Measurements from ENCODE around the gene LBP.
"Not testable (repeated sequence)": the region's sequence is repeated elsewhere in the genome, so short reads cannot be mapped to it uniquely, and the experiment has no call there.

Gene LBP

DNA sequence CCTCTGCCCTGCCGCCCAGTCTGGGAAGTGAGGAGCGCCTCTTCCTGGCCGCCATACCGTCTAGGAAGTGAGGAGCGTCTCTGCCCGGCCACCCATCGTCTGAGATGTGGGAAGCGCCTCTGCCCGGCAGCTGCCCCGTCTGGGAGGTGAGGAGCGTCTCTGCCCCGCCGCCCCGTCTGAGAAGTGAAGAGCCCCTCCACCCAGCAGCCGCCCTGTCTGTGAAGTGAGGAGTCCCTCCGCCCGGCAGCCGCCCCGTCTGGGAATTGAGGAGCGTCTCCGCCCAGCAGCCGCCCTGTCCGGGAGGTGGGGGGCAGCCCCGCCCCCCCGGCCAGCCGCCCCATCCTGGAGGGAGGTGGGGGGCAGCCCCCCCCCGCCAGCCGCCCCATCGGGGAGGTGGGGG is 61.0 kb downstream of the LBP start:
- no peaks in the 10 kb centered on the region for H3K4me1 ChIP-seq (ENCODE audit: insufficient read depth, low read length, severe bottlenecking)
- H3K9ac ChIP-seq (ENCODE audit: low read length), result no peak overlapping the region
- H3K27me3 ChIP-seq (ENCODE audit: insufficient read depth, low read length), result no peaks in the 10 kb centered on the region
- TF ChIP-seq, protein P1, sequence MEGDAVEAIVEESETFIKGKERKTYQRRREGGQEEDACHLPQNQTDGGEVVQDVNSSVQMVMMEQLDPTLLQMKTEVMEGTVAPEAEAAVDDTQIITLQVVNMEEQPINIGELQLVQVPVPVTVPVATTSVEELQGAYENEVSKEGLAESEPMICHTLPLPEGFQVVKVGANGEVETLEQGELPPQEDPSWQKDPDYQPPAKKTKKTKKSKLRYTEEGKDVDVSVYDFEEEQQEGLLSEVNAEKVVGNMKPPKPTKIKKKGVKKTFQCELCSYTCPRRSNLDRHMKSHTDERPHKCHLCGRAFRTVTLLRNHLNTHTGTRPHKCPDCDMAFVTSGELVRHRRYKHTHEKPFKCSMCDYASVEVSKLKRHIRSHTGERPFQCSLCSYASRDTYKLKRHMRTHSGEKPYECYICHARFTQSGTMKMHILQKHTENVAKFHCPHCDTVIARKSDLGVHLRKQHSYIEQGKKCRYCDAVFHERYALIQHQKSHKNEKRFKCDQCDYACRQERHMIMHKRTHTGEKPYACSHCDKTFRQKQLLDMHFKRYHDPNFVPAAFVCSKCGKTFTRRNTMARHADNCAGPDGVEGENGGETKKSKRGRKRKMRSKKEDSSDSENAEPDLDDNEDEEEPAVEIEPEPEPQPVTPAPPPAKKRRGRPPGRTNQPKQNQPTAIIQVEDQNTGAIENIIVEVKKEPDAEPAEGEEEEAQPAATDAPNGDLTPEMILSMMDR (IDR thresholded peaks at IDR 0.05; ENCODE audit: low read length), result no peak
- no peak for TF ChIP-seq EZH2 (IDR thresholded peaks at IDR 0.05; ENCODE audit: borderline replicate concordance, low read length)
- H3K9me2 ChIP-seq (ENCODE audit: low read depth, low read length), result no peaks in the 10 kb centered on the region
- no peak overlapping the region for H3K27ac ChIP-seq (ENCODE audit: low read depth, low read length, poor library complexity, severe bottlenecking)
- H3K9me3 ChIP-seq (ENCODE audit: low read length), result no peaks in the 10 kb centered on the region
- peaks cover 27% of the 10 kb centered on the region for H3K36me3 ChIP-seq (ENCODE audit: insufficient read depth, low read length)
- no peak overlapping the region for H2AFZ ChIP-seq (ENCODE audit: low read length)
- no peaks in the 10 kb centered on the region for H3K79me2 ChIP-seq (ENCODE audit: insufficient read depth, low read length)
- H3K4me3 ChIP-seq (ENCODE audit: low read depth, low read length, poor library complexity, severe bottlenecking), result no peak overlapping the region
- no peaks in the 10 kb centered on the region for H4K20me1 ChIP-seq (ENCODE audit: insufficient read depth, low read length)
- H3K4me2 ChIP-seq (ENCODE audit: low read length), result no peak overlapping the region
- no peaks in the 10 kb centered on the region for H3F3A ChIP-seq (ENCODE audit: insufficient read depth, low read length)

DNA sequence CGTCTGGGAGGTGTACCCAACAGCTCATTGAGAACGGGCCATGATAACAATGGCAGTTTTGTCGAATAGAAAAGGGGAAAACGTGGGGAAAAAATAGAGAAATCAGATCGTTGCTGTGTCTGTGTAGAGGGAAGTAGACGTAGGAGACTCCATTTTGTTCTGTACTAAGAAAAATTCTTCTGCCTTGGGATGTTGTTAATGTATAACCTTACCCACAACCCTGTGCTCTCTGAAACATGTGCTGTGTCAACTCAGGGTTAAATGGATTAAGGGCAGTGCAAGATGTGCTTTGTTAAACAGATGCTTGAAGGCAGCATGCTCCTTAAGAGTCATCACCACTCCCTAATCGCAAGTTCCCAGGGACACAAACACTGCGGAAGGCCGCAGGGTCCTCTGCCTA is 61.5 kb downstream of the LBP start:
- H4K20me1 ChIP-seq (ENCODE audit: insufficient read depth, low read length); H3K9ac ChIP-seq (ENCODE audit: low read length); H3K4me3 ChIP-seq (ENCODE audit: low read depth, low read length, poor library complexity, severe bottlenecking); H3F3A ChIP-seq (ENCODE audit: insufficient read depth, low read length); H3K27ac ChIP-seq (ENCODE audit: low read depth, low read length, poor library complexity, severe bottlenecking); H3K9me3 ChIP-seq (ENCODE audit: low read length); H2AFZ ChIP-seq (ENCODE audit: low read length); H3K79me2 ChIP-seq (ENCODE audit: insufficient read depth, low read length); H3K4me2 ChIP-seq (ENCODE audit: low read length); H3K27me3 ChIP-seq (ENCODE audit: insufficient read depth, low read length); H3K9me2 ChIP-seq (ENCODE audit: low read depth, low read length); H3K4me1 ChIP-seq (ENCODE audit: insufficient read depth, low read length, severe bottlenecking): not testable (repeated sequence)
- H3K36me3 ChIP-seq (ENCODE audit: insufficient read depth, low read length), result peaks cover 32% of the 10 kb centered on the region

DNA sequence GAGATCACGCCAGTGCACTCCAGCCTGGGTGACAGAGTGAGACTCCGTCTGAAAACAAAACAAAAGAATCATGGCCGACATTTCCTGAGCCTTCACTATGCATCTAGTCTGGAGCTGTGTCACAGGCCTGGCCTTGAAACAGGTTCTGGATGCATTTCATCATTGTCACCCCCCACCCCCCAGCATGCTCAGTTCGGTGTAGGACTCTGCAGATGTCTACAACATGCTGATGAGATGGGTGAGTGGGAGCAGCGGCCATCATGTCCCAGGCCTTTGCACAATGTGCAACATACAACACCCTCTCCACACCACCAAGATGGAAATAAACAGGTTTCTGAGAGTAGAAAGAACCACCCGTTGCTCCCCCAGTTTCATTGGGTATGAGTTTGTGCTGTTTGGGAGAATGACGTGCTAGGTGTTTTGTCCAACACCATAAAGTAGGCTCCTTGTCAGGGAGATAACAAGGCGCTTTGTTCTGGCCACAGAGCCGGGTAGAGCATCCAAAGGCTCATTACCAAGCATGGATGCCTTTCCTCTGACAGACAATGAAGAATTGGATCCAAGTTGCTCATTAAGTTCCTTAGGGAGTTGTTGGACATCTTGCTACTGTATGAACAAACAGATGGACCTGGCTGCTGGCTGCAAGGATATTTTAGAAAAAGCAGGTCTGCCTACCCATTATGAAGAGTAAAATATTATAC is 66.7 kb downstream of the LBP start:
- no peaks in the 10 kb centered on the region for H3K27me3 ChIP-seq (ENCODE audit: insufficient read depth, low read length)
- no peaks in the 10 kb centered on the region for H3K79me2 ChIP-seq (ENCODE audit: insufficient read depth, low read length)
- no peaks in the 10 kb centered on the region for H3K9me2 ChIP-seq (ENCODE audit: low read depth, low read length)
- H4K20me1 ChIP-seq (ENCODE audit: insufficient read depth, low read length), result no peaks in the 10 kb centered on the region
- TF ChIP-seq, protein P1 (IDR thresholded peaks at IDR 0.05; ENCODE audit: low read length), result no peak
- no peak for TF ChIP-seq EZH2 (IDR thresholded peaks at IDR 0.05; ENCODE audit: borderline replicate concordance, low read length)
- no peak overlapping the region for H2AFZ ChIP-seq (ENCODE audit: low read length)
- H3K4me1 ChIP-seq (ENCODE audit: insufficient read depth, low read length, severe bottlenecking), result no peaks in the 10 kb centered on the region
- H3K4me3 ChIP-seq (ENCODE audit: low read depth, low read length, poor library complexity, severe bottlenecking), result no peak overlapping the region
- no peak overlapping the region for H3K27ac ChIP-seq (ENCODE audit: low read depth, low read length, poor library complexity, severe bottlenecking)
- peaks cover 79% of the 10 kb centered on the region for H3K36me3 ChIP-seq (ENCODE audit: insufficient read depth, low read length)
- H3K9ac ChIP-seq (ENCODE audit: low read length), result no peak overlapping the region
- no peaks in the 10 kb centered on the region for H3F3A ChIP-seq (ENCODE audit: insufficient read depth, low read length)
- no peaks in the 10 kb centered on the region for H3K9me3 ChIP-seq (ENCODE audit: low read length)
- H3K4me2 ChIP-seq (ENCODE audit: low read length), result no peak overlapping the region

Data from OCI-LY1 (cell line).